HG03135 (cell line): ENCODE results near the gene MEAK7.

ENCODE experiments used
- ATAC-seq: cut with Tn5 transposase; IDR thresholded peaks from one replicate; pipeline ENCODE4 v1.9.1; 2021; ENCODE audit warnings: mild to moderate bottlenecking, moderate library complexity; ENCODE audit not compliant: unreplicated experiment

The MEAK7 gene

GRCh38 chr16:84513666-84514065 is 9.2 kb upstream of the MEAK7 start:
- no peak for ATAC-seq

DNA sequence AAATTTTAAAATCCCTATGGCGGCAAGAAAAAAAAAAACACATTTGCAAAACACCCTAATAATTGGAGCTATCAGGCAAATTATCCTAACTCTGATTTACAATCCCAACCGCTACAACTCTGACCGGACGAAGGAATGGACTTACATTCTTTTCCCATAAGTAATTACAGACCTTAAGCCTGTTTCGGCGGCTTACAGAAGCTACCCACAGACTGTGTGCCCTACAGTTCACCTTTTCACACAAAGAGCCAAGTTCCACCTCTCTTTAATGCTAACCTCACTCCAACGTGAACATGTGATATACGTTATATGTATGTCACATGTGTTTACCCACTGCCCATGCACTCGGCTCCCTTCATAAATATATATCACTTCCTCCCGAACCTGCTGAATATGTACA is 8.7 kb upstream of the MEAK7 start:
- no peak for ATAC-seq

- ATAC-seq: no peak
Observed at GRCh38 chr16:84511831-84512230, 7.4 kb upstream of the MEAK7 start.

GRCh38 chr16:84511180-84511800 is 6.8 kb upstream of the MEAK7 start:
- ATAC-seq: no peak

- no peak for ATAC-seq
Observed at GRCh38 chr16:84509032-84509950, 4.8 kb upstream of the MEAK7 start.

- no peak for ATAC-seq
Observed at GRCh38 chr16:84508502-84508901, 4.0 kb upstream of the MEAK7 start.

- ATAC-seq: no peak
Observed at GRCh38 chr16:84507011-84507982, 2.8 kb upstream of the MEAK7 start.

DNA sequence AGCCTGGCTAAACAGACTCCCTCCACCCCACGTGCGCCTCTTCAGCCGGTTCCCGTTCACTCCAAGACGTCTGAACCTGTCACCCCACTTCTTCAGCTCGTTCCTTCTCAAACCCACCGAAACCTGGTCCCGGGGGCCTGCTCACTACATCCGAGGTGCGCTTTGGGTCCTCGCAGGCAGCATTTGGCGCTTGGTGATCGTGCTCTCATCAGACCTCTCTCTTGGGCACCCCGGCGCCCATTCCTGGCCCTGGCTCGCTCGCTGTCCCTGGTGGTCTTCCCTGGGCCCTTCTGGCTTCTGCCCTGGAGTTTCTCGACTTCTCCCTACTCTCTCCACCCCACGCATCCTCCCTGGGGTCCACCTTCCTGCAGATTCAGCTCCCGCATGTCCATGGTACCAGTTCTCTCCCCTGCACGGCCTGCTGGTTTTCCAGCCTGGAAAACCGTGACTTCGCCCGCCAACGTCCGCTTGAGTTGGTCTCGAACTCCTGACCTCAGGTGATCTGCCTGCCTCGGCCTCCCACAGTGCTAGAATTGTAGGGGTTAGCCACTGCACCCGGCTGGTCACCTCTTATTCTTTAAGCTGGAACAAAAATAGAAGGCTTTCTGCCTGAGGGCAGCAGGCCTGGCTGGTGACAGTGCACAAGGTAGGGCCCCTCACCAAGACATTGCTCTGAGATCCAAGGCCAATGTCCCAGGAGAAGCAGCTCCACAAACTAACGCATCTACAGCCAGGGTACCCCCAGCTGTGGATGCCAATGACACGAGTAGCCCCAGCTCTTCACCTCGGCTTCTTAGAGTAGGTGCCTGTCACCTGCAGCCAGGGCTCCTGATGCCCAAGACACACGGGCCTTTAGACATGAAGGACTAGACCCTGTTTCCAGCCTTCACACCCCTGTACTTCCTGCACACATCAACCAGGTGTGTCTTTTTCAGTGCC is 1.1 kb upstream of the MEAK7 start:
- no peak for ATAC-seq

GRCh38 chr16:84503751-84504395 is 586 bp downstream of the MEAK7 start:
- ATAC-seq: peak; percentile 4

DNA sequence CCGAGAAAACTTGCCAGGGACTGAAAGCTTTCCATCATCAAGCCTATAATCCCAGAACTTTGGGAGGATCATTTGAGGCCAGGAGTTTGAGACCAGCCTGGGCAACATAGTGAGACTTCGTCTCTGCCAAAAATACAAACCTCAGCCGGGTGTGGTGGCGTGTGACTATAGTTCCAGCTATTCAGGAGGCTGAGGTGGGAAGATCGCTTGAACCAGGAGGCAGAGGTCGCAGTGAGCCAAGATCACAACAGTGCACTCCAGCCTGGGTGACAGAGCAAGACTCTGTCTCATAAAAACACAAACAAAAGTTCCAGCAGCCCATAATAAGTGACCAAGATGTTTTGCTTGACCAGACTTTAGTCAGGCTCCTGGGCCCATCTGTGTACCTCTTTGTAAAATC is 1.9 kb downstream of the MEAK7 start:
- ATAC-seq: no peak

DNA sequence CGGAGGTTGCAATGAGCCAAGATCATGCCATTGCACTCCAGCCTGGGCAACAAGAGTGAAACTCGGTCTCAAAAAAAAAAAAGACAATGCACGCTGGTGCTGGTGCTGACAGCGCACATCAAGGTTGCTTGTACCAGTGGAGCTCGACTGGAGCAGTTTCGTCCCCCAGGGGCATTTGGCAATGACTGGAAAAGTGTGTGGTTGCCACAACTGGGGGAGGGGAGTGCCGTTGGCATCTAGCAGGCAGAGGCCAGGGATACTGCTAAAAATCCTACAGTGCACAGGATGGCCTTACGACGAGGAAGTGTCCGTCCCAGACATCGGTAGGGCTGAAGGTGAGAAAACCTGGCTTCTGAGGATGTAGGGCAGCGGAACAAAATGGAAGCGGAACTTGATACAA is 2.4 kb downstream of the MEAK7 start:
- no peak for ATAC-seq

- no peak for ATAC-seq
Observed at GRCh38 chr16:84501077-84501735, 3.3 kb downstream of the MEAK7 start.

DNA sequence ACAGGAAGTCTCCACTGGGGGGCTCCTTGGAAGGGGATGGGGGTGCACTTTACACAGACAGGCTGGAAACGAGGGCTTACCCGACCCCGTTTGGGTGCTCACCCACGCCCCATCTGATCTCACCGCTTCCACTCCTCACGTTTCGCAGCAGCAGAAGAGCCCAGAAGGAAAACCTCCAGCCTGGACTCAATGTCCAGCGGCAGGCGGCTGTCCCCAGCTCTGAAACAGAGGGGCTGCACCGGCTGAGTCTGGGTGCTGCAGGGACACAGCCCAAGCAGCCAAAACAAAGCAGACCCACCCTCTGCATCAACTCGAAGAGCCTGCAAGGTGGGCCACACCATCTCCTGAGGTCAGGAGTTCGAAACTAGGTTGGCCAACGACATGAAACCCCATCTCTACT is 3.9 kb downstream of the MEAK7 start:
- no peak for ATAC-seq

- no peak for ATAC-seq
Observed at GRCh38 chr16:84499638-84500037, 4.8 kb downstream of the MEAK7 start.

- no peak for ATAC-seq
Observed at GRCh38 chr16:84498859-84499620, 5.4 kb downstream of the MEAK7 start.

DNA sequence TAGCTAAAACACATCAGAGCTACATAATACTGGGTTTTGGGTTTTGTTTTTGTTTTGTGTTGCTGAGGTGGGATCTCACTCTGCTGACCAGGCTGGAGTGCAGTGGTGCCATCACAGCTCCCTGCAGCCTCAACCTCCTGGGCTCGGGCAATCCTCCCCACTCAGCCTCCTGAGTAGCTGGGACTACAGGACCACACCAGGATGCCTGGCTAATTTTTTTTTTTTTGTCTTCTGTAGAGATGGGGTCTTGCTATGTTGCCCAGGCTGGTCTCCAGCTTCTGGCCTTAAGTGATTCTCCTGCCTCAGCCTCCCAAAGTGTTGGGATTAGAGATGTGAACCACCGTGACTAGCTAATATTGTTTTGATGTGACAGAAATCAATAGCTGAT is 6.2 kb downstream of the MEAK7 start:
- ATAC-seq: no peak

DNA sequence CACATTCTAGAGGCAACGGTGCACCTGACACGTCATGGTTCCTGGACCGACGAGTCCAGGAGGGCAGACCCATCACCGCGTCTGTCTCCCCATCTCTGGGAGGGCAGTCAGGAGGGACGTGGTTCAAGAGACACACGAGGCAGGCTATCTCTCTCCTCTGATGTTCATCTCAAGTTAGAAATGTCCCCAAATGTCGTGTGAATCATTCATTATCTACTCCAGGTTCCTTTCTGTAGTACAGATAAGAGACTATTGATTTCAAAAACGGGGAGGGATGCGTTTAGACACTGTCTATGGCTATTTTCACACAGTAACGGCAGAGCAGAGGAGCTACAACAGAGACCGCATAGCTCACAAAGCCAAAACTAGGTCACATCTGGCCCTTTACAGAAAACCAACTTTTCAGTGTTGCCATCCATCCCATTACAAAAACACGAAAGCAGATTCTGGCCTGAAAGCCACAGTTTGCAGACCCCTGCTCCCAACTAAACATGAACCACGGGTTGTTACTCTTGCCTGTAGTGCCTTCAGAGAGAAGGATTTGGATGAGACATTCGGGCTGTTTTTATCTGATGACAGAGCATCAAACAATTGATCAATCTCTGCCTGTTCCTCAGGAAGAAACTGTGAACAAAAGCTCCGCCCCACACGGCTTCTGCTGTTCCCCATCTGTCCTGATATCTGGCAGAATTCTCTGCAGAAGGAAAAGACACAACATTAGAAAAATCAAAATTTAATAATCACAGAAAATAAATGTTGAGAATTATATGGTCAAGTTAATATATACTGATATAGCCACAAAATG is 6.8 kb downstream of the MEAK7 start:
- ATAC-seq: no peak

GRCh38 chr16:84496991-84497390 is 7.5 kb downstream of the MEAK7 start:
- no peak for ATAC-seq
